ENCODE data around the gene NKAP.
A peak's percentile ranks its signal among the peaks of the same experiment; 100 is the strongest.
"Not testable (repeated sequence)": the region's sequence is repeated elsewhere in the genome, so short reads cannot be mapped to it uniquely, and the experiment has no call there.

NKAP gene

DNA sequence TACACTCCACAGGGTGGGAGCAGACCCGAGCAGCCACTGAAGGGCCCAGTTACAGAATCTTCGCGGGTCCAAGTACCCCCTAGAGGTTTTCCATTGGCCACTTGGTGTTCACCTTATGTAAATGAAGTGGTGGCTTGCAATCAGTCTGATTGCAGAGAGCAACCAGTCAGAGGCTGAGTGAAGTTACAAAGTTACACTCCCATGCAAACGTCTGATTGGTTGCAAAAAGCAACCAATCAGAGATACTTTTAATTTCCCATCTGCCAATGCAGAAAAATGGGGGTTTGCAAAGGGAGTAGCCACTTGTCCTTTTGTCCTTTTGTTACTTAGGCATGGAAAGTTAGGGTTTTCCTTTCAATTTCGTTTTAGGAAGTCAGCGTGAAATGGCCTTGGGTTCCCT is 27.0 kb upstream of the NKAP start:
- no peak overlapping the region for H3K4me2 ChIP-seq (ENCODE audit: low read length)
- H2AK5ac ChIP-seq (ENCODE audit: low read length), result no peak overlapping the region
- no peak overlapping the region for H2BK15ac ChIP-seq (replicated peaks; ENCODE audit: low read depth)
- no peaks in the 10 kb centered on the region for H3K4me1 ChIP-seq (ENCODE audit: control insufficient read depth, low read depth, low read length)
- no peaks in the 10 kb centered on the region for H3K27me3 ChIP-seq (ENCODE audit: insufficient read depth, low read length, poor library complexity)
- DNase-seq, result no peak
- no peaks in the 10 kb centered on the region for H3K79me2 ChIP-seq (ENCODE audit: control insufficient read depth, insufficient read depth, low read length)
- H3K27ac ChIP-seq (ENCODE audit: low read depth, low read length), result no peak overlapping the region
- no CpG with 5 or more reads among the region's 6 CpGs for WGBS (ENCODE audit: extremely low coverage, insufficient coverage, low lambda C conversion rate)
- no peak overlapping the region for H4K8ac ChIP-seq (ENCODE audit: low read depth, low read length)
- H3K56ac ChIP-seq (ENCODE audit: low read length), result no peak overlapping the region
- H2BK120ac ChIP-seq (ENCODE audit: low read depth, low read length), result no peak overlapping the region
- no peak overlapping the region for H2BK5ac ChIP-seq (ENCODE audit: low read length)
- no peak overlapping the region for H3K9ac ChIP-seq (ENCODE audit: low read length)
- H4K5ac ChIP-seq (ENCODE audit: low read length), result no peak overlapping the region
- H3K23ac ChIP-seq (ENCODE audit: low read length), result no peak overlapping the region
- no peak overlapping the region for H3K4me3 ChIP-seq (ENCODE audit: low read length)
- H3K4ac ChIP-seq (ENCODE audit: low read depth, low read length), result no peak overlapping the region
- H3K79me1 ChIP-seq (ENCODE audit: low read length), result no peaks in the 10 kb centered on the region
- H3K18ac ChIP-seq (ENCODE audit: low read length), result no peak overlapping the region
- H3K36me3 ChIP-seq (ENCODE audit: control insufficient read depth, insufficient read depth, low read length), result no peaks in the 10 kb centered on the region

- not testable (repeated sequence) for H2BK120ac ChIP-seq (ENCODE audit: low read depth, low read length); H3K4me2 ChIP-seq (ENCODE audit: low read length); H3K27me3 ChIP-seq (ENCODE audit: insufficient read depth, low read length, poor library complexity); H3K9ac ChIP-seq (ENCODE audit: low read length); H3K56ac ChIP-seq (ENCODE audit: low read length); H2BK5ac ChIP-seq (ENCODE audit: low read length); H2AK5ac ChIP-seq (ENCODE audit: low read length); H4K8ac ChIP-seq (ENCODE audit: low read depth, low read length); H3K4me3 ChIP-seq (ENCODE audit: low read length); DNase-seq; H3K79me1 ChIP-seq (ENCODE audit: low read length); H3K4me1 ChIP-seq (ENCODE audit: control insufficient read depth, low read depth, low read length); H2BK15ac ChIP-seq (replicated peaks; ENCODE audit: low read depth); H3K4ac ChIP-seq (ENCODE audit: low read depth, low read length); H3K79me2 ChIP-seq (ENCODE audit: control insufficient read depth, insufficient read depth, low read length); H3K36me3 ChIP-seq (ENCODE audit: control insufficient read depth, insufficient read depth, low read length); H3K18ac ChIP-seq (ENCODE audit: low read length); H4K5ac ChIP-seq (ENCODE audit: low read length); H3K23ac ChIP-seq (ENCODE audit: low read length); H3K27ac ChIP-seq (ENCODE audit: low read depth, low read length)
- no CpG with 5 or more reads among the region's 1 CpG for WGBS (ENCODE audit: extremely low coverage, insufficient coverage, low lambda C conversion rate)
Measured at GRCh38 chrX:119966837-119967236, 23.3 kb upstream of the NKAP start.

DNA sequence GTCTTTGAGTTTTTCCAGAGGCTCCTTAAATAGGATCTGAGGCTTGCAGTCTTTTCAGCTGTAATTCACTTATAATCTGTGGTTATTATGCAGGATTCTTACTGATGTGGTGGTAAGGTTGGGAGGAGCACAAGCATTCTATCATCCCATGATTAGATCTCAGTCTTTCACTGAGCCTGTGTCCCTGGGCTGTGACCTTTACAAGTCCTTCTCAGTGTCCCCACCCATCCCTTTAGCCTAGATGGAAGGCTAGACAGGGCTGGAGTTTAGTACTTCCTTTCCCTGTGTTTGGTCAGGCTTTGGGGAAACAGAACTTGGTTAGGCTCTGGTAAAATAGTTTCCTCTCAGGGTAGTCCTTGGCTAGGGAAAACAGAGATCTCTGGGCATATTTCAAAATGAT is 17.1 kb upstream of the NKAP start:
- H3K9ac ChIP-seq (ENCODE audit: low read length), result no peak overlapping the region
- no peak overlapping the region for H2BK15ac ChIP-seq (replicated peaks; ENCODE audit: low read depth)
- H2BK5ac ChIP-seq (ENCODE audit: low read length), result no peak overlapping the region
- no peak overlapping the region for H4K8ac ChIP-seq (ENCODE audit: low read depth, low read length)
- no peak overlapping the region for H3K23ac ChIP-seq (ENCODE audit: low read length)
- H3K36me3 ChIP-seq (ENCODE audit: control insufficient read depth, insufficient read depth, low read length), result no peaks in the 10 kb centered on the region
- no peak overlapping the region for H3K27ac ChIP-seq (ENCODE audit: low read depth, low read length)
- H3K18ac ChIP-seq (ENCODE audit: low read length), result no peak overlapping the region
- no peak for DNase-seq
- H3K27me3 ChIP-seq (ENCODE audit: insufficient read depth, low read length, poor library complexity), result no peaks in the 10 kb centered on the region
- H3K4me1 ChIP-seq (ENCODE audit: control insufficient read depth, low read depth, low read length), result no peaks in the 10 kb centered on the region
- no peak overlapping the region for H3K56ac ChIP-seq (ENCODE audit: low read length)
- H2AK5ac ChIP-seq (ENCODE audit: low read length), result no peak overlapping the region
- H2BK120ac ChIP-seq (ENCODE audit: low read depth, low read length), result no peak overlapping the region
- H3K4me2 ChIP-seq (ENCODE audit: low read length), result no peak overlapping the region
- H3K4me3 ChIP-seq (ENCODE audit: low read length), result no peak overlapping the region
- no peak overlapping the region for H4K5ac ChIP-seq (ENCODE audit: low read length)
- H3K79me1 ChIP-seq (ENCODE audit: low read length), result no peaks in the 10 kb centered on the region
- no peak overlapping the region for H3K4ac ChIP-seq (ENCODE audit: low read depth, low read length)
- no peaks in the 10 kb centered on the region for H3K79me2 ChIP-seq (ENCODE audit: control insufficient read depth, insufficient read depth, low read length)

GRCh38 chrX:119955807-119956570 is 12.4 kb upstream of the NKAP start:
- not testable (repeated sequence) for H2BK5ac ChIP-seq (ENCODE audit: low read length); H3K4ac ChIP-seq (ENCODE audit: low read depth, low read length); H2AK5ac ChIP-seq (ENCODE audit: low read length)

GRCh38 chrX:119954374-119954773 is 10.8 kb upstream of the NKAP start:
- no peaks in the 10 kb centered on the region for H3K79me1 ChIP-seq (ENCODE audit: low read length)
- H3K23ac ChIP-seq (ENCODE audit: low read length), result no peak overlapping the region
- no peaks in the 10 kb centered on the region for H3K4me1 ChIP-seq (ENCODE audit: control insufficient read depth, low read depth, low read length)
- H4K8ac ChIP-seq (ENCODE audit: low read depth, low read length), result no peak overlapping the region
- no peaks in the 10 kb centered on the region for H3K79me2 ChIP-seq (ENCODE audit: control insufficient read depth, insufficient read depth, low read length)
- no peaks in the 10 kb centered on the region for H3K36me3 ChIP-seq (ENCODE audit: control insufficient read depth, insufficient read depth, low read length)
- H2BK15ac ChIP-seq (replicated peaks; ENCODE audit: low read depth), result no peak overlapping the region
- no peak overlapping the region for H2AK5ac ChIP-seq (ENCODE audit: low read length)
- H3K27ac ChIP-seq (ENCODE audit: low read depth, low read length), result no peak overlapping the region
- no peak overlapping the region for H3K4ac ChIP-seq (ENCODE audit: low read depth, low read length)
- no peak overlapping the region for H3K18ac ChIP-seq (ENCODE audit: low read length)
- no peak overlapping the region for H3K9ac ChIP-seq (ENCODE audit: low read length)
- no peak overlapping the region for H3K56ac ChIP-seq (ENCODE audit: low read length)
- H2BK120ac ChIP-seq (ENCODE audit: low read depth, low read length), result no peak overlapping the region
- no CpG with 5 or more reads among the region's 3 CpGs for WGBS (ENCODE audit: extremely low coverage, insufficient coverage, low lambda C conversion rate)
- no peak overlapping the region for H3K4me3 ChIP-seq (ENCODE audit: low read length)
- H2BK5ac ChIP-seq (ENCODE audit: low read length), result no peak overlapping the region
- no peak for DNase-seq
- H3K4me2 ChIP-seq (ENCODE audit: low read length), result no peak overlapping the region
- H3K27me3 ChIP-seq (ENCODE audit: insufficient read depth, low read length, poor library complexity), result no peaks in the 10 kb centered on the region
- no peak overlapping the region for H4K5ac ChIP-seq (ENCODE audit: low read length)

More at GRCh38 chrX:119955807-119956570, 12.4 kb upstream of the NKAP start:
- not testable (repeated sequence) for H3K36me3 ChIP-seq (ENCODE audit: control insufficient read depth, insufficient read depth, low read length); H2BK15ac ChIP-seq (replicated peaks; ENCODE audit: low read depth); H3K79me2 ChIP-seq (ENCODE audit: control insufficient read depth, insufficient read depth, low read length); H3K27me3 ChIP-seq (ENCODE audit: insufficient read depth, low read length, poor library complexity); H3K9ac ChIP-seq (ENCODE audit: low read length); H3K18ac ChIP-seq (ENCODE audit: low read length); H3K27ac ChIP-seq (ENCODE audit: low read depth, low read length); H3K4me3 ChIP-seq (ENCODE audit: low read length); H3K56ac ChIP-seq (ENCODE audit: low read length); DNase-seq; H3K79me1 ChIP-seq (ENCODE audit: low read length); H3K4me1 ChIP-seq (ENCODE audit: control insufficient read depth, low read depth, low read length); H4K5ac ChIP-seq (ENCODE audit: low read length); H3K23ac ChIP-seq (ENCODE audit: low read length); H2BK120ac ChIP-seq (ENCODE audit: low read depth, low read length); H3K4me2 ChIP-seq (ENCODE audit: low read length); H4K8ac ChIP-seq (ENCODE audit: low read depth, low read length)
- WGBS (ENCODE audit: extremely low coverage, insufficient coverage, low lambda C conversion rate), result no CpG with 5 or more reads among the region's 21 CpGs

GRCh38 chrX:119948381-119948780 is 4.8 kb upstream of the NKAP start:
- no peak overlapping the region for H4K8ac ChIP-seq (ENCODE audit: low read depth, low read length)
- H3K9ac ChIP-seq (ENCODE audit: low read length), result no peak overlapping the region
- no peak overlapping the region for H3K4me3 ChIP-seq (ENCODE audit: low read length)
- no peak overlapping the region for H4K5ac ChIP-seq (ENCODE audit: low read length)
- no peaks in the 10 kb centered on the region for H3K79me2 ChIP-seq (ENCODE audit: control insufficient read depth, insufficient read depth, low read length)
- H3K23ac ChIP-seq (ENCODE audit: low read length), result no peak overlapping the region
- H3K56ac ChIP-seq (ENCODE audit: low read length), result no peak overlapping the region
- H3K18ac ChIP-seq (ENCODE audit: low read length), result no peak overlapping the region
- no peaks in the 10 kb centered on the region for H3K27me3 ChIP-seq (ENCODE audit: insufficient read depth, low read length, poor library complexity)
- no peaks in the 10 kb centered on the region for H3K4me1 ChIP-seq (ENCODE audit: control insufficient read depth, low read depth, low read length)
- DNase-seq, result peak; percentile 2
- no peak overlapping the region for H2BK120ac ChIP-seq (ENCODE audit: low read depth, low read length)
- WGBS (ENCODE audit: extremely low coverage, insufficient coverage, low lambda C conversion rate), result no CpG with 5 or more reads among the region's 5 CpGs
- H2BK15ac ChIP-seq (replicated peaks; ENCODE audit: low read depth), result no peak overlapping the region
- H2AK5ac ChIP-seq (ENCODE audit: low read length), result no peak overlapping the region
- no peak overlapping the region for H3K4me2 ChIP-seq (ENCODE audit: low read length)
- H3K4ac ChIP-seq (ENCODE audit: low read depth, low read length), result no peak overlapping the region
- H3K36me3 ChIP-seq (ENCODE audit: control insufficient read depth, insufficient read depth, low read length), result no peaks in the 10 kb centered on the region
- no peak overlapping the region for H3K27ac ChIP-seq (ENCODE audit: low read depth, low read length)
- H2BK5ac ChIP-seq (ENCODE audit: low read length), result no peak overlapping the region
- no peaks in the 10 kb centered on the region for H3K79me1 ChIP-seq (ENCODE audit: low read length)
